GM19438 (cell line): ENCODE results near the gene REG4.
"Not testable (repeated sequence)": the region's sequence is repeated elsewhere in the genome, so short reads cannot be mapped to it uniquely, and the experiment has no call there.

Experiments used
- ATAC-seq: cut with Tn5 transposase; IDR thresholded peaks from one replicate; pipeline ENCODE4 v1.9.1; 2021; ENCODE audit warnings: low read depth; ENCODE audit not compliant: unreplicated experiment

REG4 gene

GRCh38 chr1:119811387-119811786 is at the start of gene REG4:
REG4 (minus strand) TSS chr1:119811460; CDS start chr1:119808769, 2,691 bp downstream.
- ATAC-seq, result no peak

- no peak for ATAC-seq
These were observed 48.4 kb upstream of the REG4 start for GRCh38 chr1:119859647-119860046.

- ATAC-seq, result not testable (repeated sequence)
These were observed 47.4 kb upstream of the REG4 start for GRCh38 chr1:119858556-119859214.

GRCh38 chr1:119858126-119858525 is 46.9 kb upstream of the REG4 start:
- no peak for ATAC-seq

- ATAC-seq, result no peak
These were observed 41.9 kb upstream of the REG4 start for GRCh38 chr1:119853155-119853554.

- not testable (repeated sequence) for ATAC-seq
These were observed 32.9 kb upstream of the REG4 start for GRCh38 chr1:119844206-119844605.

GRCh38 chr1:119841306-119841705 is 30.0 kb upstream of the REG4 start:
- ATAC-seq, result no peak

- no peak for ATAC-seq
These were observed 29.5 kb upstream of the REG4 start for GRCh38 chr1:119840745-119841144.

- no peak for ATAC-seq
These were observed 27.0 kb upstream of the REG4 start for GRCh38 chr1:119838236-119838635.

GRCh38 chr1:119834990-119835389 is 23.7 kb upstream of the REG4 start:
- no peak for ATAC-seq

- no peak for ATAC-seq
These were observed 19.8 kb upstream of the REG4 start for GRCh38 chr1:119831027-119831426.

GRCh38 chr1:119829625-119830024 is 18.4 kb upstream of the REG4 start:
- no peak for ATAC-seq

GRCh38 chr1:119829006-119829405 is 17.7 kb upstream of the REG4 start:
- ATAC-seq, result not testable (repeated sequence)

- ATAC-seq, result no peak
These were observed 17.0 kb upstream of the REG4 start for GRCh38 chr1:119828266-119828665.

- no peak for ATAC-seq
These were observed 15.8 kb upstream of the REG4 start for GRCh38 chr1:119827010-119827409.

- no peak for ATAC-seq
These were observed 11.1 kb upstream of the REG4 start for GRCh38 chr1:119822406-119822805.

- no peak for ATAC-seq
These were observed 6.9 kb upstream of the REG4 start for GRCh38 chr1:119818181-119818580.

GRCh38 chr1:119816407-119816806 is 5.1 kb upstream of the REG4 start:
- ATAC-seq, result no peak

- ATAC-seq, result no peak
These were observed 4.7 kb upstream of the REG4 start for GRCh38 chr1:119815928-119816327.

- ATAC-seq, result no peak
These were observed 4.1 kb upstream of the REG4 start for GRCh38 chr1:119815361-119815760.

GRCh38 chr1:119814288-119814687 is 3.0 kb upstream of the REG4 start:
- no peak for ATAC-seq

GRCh38 chr1:119811985-119812557 is 811 bp upstream of the REG4 start:
- ATAC-seq, result no peak
